ENCODE results near the gene STAT2. TPM values are rescaled to one million over a fixed set of nuclear protein-coding genes. Genes with fewer than 3 reads are reported as not detected.

Gene STAT2
- total and polyA plus RNA-seq, 9 of the 15 experiments (the other 6 are each of a cell fraction or from before 2014, with no cell fraction given) = 15.5 to 46.9 (median 40.1) TPM

GRCh38 chr12:56377310-56377988 is 17.5 kb upstream of the STAT2 start (continued):
- TF ChIP-seq FIP1L1 (IDR thresholded peaks at IDR 0.05; ENCODE audit: low read depth, low read length, poor library complexity, severe bottlenecking) (no peak), MTA1 (IDR thresholded peaks at IDR 0.05; ENCODE audit: borderline replicate concordance) (no peak), NUFIP1 (IDR thresholded peaks at IDR 0.05; ENCODE audit: partially characterized antibody) (no peak), ZSCAN29 (IDR thresholded peaks at IDR 0.05) (0 out of 2 replicates have a peak, but pooled peaks have one; percentile 9), ESRRA (IDR thresholded peaks at IDR 0.05; ENCODE audit: borderline replicate concordance, low read depth) (no peak), HDAC1 (IDR thresholded peaks at IDR 0.05) (no peak; a peak in 1 of 4 replicates), CTCF (IDR thresholded peaks at IDR 0.05 in 2 of 3, conservative IDR thresholded peaks at IDR 0.05 in 1 of 3; ENCODE audit: insufficient read depth in 2 of 3, low read depth in 1 of 3, low read length in 3 of 3) (peak; percentile 71 to 79 (median 74)), MCM3 (IDR thresholded peaks at IDR 0.05) (no peak), ATF2 (CRISPR knock-in tag; IDR thresholded peaks at IDR 0.05) (no peak)

Measured in K562 (cell line).